Neural progenitor cell (in vitro differentiated cells): ENCODE measurements around the gene NME4. TPM values are rescaled to one million over a fixed set of nuclear protein-coding genes. Genes with fewer than 3 reads are reported as not detected.

Source experiments
- DNase-seq: peaks from one replicate; pipeline ENCODE4 v3.0.0-alpha.2; 2016; ENCODE audit warnings: low spot score
- H2AFZ ChIP-seq: fragments of 200-600 bp; sonication (generic); replicated peaks from 2 replicates; pipeline ENCODE4 v1.6.1; 2016; ENCODE audit warnings: antibody characterized with exemption
- H3F3A ChIP-seq: fragments of 200-600 bp; sonication (generic); 2 replicates; pipeline ENCODE4 v1.6.1; 2016; ENCODE audit warnings: antibody characterized with exemption, low read depth
- H3K27ac ChIP-seq: fragments of 200-600 bp; sonication (generic); 2 replicates; pipeline ENCODE4 v1.5.1; 2016; ENCODE audit warnings: mild to moderate bottlenecking
- H3K27me3 ChIP-seq: fragments of 200-600 bp; sonication (generic); 2 replicates; pipeline ENCODE4 v1.6.1; 2016; ENCODE audit warnings: mild to moderate bottlenecking, moderate library complexity
- H3K36me3 ChIP-seq: fragments of 200-600 bp; sonication (generic); 2 replicates; pipeline ENCODE4 v1.5.1; 2016
- H3K4me1 ChIP-seq: fragments of 200-600 bp; sonication (generic); 2 replicates; pipeline ENCODE4 v1.6.1; 2016; ENCODE audit warnings: mixed run types
- H3K4me2 ChIP-seq: fragments of 200-600 bp; sonication (generic); 2 replicates; pipeline ENCODE4 v1.6.1; 2016
- H3K4me3 ChIP-seq: fragments of 200-600 bp; sonication (generic); 2 replicates; pipeline ENCODE4 v1.5.1; 2016
- H3K79me2 ChIP-seq: fragments of 200-600 bp; sonication (generic); 2 replicates; pipeline ENCODE4 v1.6.1; 2016; ENCODE audit warnings: low read depth
- H3K9ac ChIP-seq: fragments of 200-600 bp; sonication (generic); 2 replicates; pipeline ENCODE4 v1.6.1; 2016
- H3K9me3 ChIP-seq: fragments of 200-600 bp; sonication (generic); 2 replicates; pipeline ENCODE4 v1.5.1; 2016; ENCODE audit warnings: low read depth
- H4K20me1 ChIP-seq: fragments of 200-600 bp; sonication (generic); 2 replicates; pipeline ENCODE4 v1.6.1; 2016; ENCODE audit warnings: low read depth
- H3K27ac Mint-ChIP-seq: 3 replicates; pipeline ENCODE4 v1.8.0; 2021; ENCODE audit warnings: mixed read lengths
- H3K27me3 Mint-ChIP-seq: 2 replicates; pipeline ENCODE4 v1.8.0; 2022; ENCODE audit warnings: low read depth, mild to moderate bottlenecking, inconsistent platforms, moderate library complexity, mixed read lengths; ENCODE audit not compliant: insufficient read depth
- H3K36me3 Mint-ChIP-seq: 3 replicates; pipeline ENCODE4 v1.8.0; 2021; ENCODE audit warnings: mixed read lengths
- H3K4me1 Mint-ChIP-seq: 3 replicates; pipeline ENCODE4 v1.8.0; 2021; ENCODE audit warnings: mixed read lengths
- H3K4me3 Mint-ChIP-seq: 3 replicates; pipeline ENCODE4 v1.8.0; 2021; ENCODE audit warnings: mild to moderate bottlenecking, moderate library complexity, mixed read lengths
- H3K9me3 Mint-ChIP-seq: 3 replicates; pipeline ENCODE4 v1.8.0; 2020; ENCODE audit warnings: mixed read lengths
- CTCF ChIP-seq: fragments of 200-600 bp; sonication (generic); IDR thresholded peaks from 2 replicates; pipeline ENCODE4 v1.5.1; 2017; ENCODE audit warnings: antibody characterized with exemption, mild to moderate bottlenecking
- EZH2 ChIP-seq: fragments of 200-600 bp; sonication (generic); IDR thresholded peaks from 2 replicates; pipeline ENCODE4 v1.6.1; 2017; ENCODE audit warnings: antibody characterized with exemption, mild to moderate bottlenecking, moderate library complexity
- EZH2phosphoT487 ChIP-seq: fragments of 200-600 bp; sonication (generic); IDR thresholded peaks from 2 replicates; pipeline ENCODE4 v1.6.1; 2017; ENCODE audit warnings: antibody characterized with exemption
- total RNA-seq: library from RNA; depleted of rRNA; stranded (reverse); fragments of >200 nt; gene quantifications from 2 replicates; pipeline ENCODE4 v1.2.3, GENCODE V29; 2015; ENCODE audit warnings: low replicate concordance

Gene NME4
- total RNA-seq, 1 donor from 2014 or later = 93.3 TPM

DNA sequence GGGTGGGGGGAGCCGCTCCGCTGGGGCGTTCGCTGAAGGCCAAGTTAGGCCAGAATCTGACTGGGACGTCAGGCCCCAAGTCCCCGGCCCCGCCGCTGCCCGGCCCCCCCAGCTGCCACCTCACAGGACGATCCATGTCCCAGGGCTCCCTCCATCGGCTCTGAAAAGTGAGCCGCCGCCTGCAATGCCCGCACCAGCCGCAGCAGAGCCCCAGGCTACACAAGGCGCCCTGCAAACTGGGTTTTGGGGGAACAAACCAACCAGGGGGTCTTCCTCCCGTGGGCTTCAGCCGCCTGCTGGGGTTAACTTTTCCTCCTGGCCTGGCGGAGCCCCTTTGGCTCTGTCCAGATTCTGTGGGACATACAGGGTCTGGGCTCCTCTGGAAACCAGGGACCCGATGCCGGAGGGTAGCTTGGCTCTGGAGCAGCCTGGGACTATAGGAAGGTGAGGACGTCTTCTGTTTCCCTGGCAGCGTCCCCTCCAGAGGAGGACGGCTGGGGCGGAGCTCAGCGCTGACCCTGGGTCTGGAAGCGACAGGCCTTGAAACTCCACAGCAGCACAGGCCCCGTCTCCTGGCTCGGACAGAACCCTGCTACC, 835 bp downstream of the NME4 start:
- H3K36me3 ChIP-seq = no peaks in the 10 kb centered on the region
- peak overlapping the region; percentile 81 for H3K4me3 Mint-ChIP-seq
- peaks cover 5% of the 10 kb centered on the region for H3K79me2 ChIP-seq
- peaks cover 2% of the 10 kb centered on the region for H3K27me3 ChIP-seq
- H2AFZ ChIP-seq = no peak overlapping the region
- H3F3A ChIP-seq = peaks cover 64% of the 10 kb centered on the region
- H3K27me3 Mint-ChIP-seq = peaks cover 7% of the 10 kb centered on the region
- H3K9ac ChIP-seq = no peak overlapping the region
- DNase-seq = peak; percentile 91
- H3K4me3 ChIP-seq = peak overlapping the region; percentile 2
- no peak overlapping the region for H3K27ac ChIP-seq
- H3K9me3 Mint-ChIP-seq = no peaks in the 10 kb centered on the region
- H3K27ac Mint-ChIP-seq = no peak overlapping the region
- peaks cover 2% of the 10 kb centered on the region for H3K36me3 Mint-ChIP-seq
- no peak for TF ChIP-seq EZH2
- peak; percentile 43 for TF ChIP-seq CTCF
- H4K20me1 ChIP-seq = peaks cover 26% of the 10 kb centered on the region
- peaks cover 23% of the 10 kb centered on the region for H3K4me1 Mint-ChIP-seq
- H3K9me3 ChIP-seq = no peaks in the 10 kb centered on the region
- H3K4me2 ChIP-seq = peak overlapping the region; percentile 24
- peaks cover 7% of the 10 kb centered on the region for H3K4me1 ChIP-seq

- no peaks in the 10 kb centered on the region for H3K36me3 ChIP-seq
- no peak overlapping the region for H3K27ac ChIP-seq
- Mint-ChIP-seq H3K27ac (no peak overlapping the region), H3K4me1 (peaks cover 23% of the 10 kb centered on the region), H3K27me3 (peaks cover 5% of the 10 kb centered on the region), H3K4me3 (peak overlapping the region; percentile 81), H3K9me3 (no peaks in the 10 kb centered on the region), H3K36me3 (peaks cover 2% of the 10 kb centered on the region)
- H3K9me3 ChIP-seq = no peaks in the 10 kb centered on the region
- H3K4me2 ChIP-seq = no peak overlapping the region
- DNase-seq = peak; percentile 49
- peaks cover 26% of the 10 kb centered on the region for H4K20me1 ChIP-seq
- TF ChIP-seq CTCF = no peak
- no peak for TF ChIP-seq EZH2phosphoT487
- TF ChIP-seq EZH2 = no peak
- H3K4me1 ChIP-seq = peaks cover 7% of the 10 kb centered on the region
- H2AFZ ChIP-seq = no peak overlapping the region
- peaks cover 2% of the 10 kb centered on the region for H3K27me3 ChIP-seq
- peaks cover 70% of the 10 kb centered on the region for H3F3A ChIP-seq
- H3K9ac ChIP-seq = no peak overlapping the region
- H3K4me3 ChIP-seq = no peak overlapping the region
- H3K79me2 ChIP-seq = peaks cover 6% of the 10 kb centered on the region
These were observed 1.8 kb downstream of the NME4 start for GRCh38 chr16:398561-399339.

GRCh38 chr16:399340-400019, 2.5 kb downstream of the NME4 start:
- no peak overlapping the region for H3K27ac ChIP-seq
- peaks cover 7% of the 10 kb centered on the region for H3K4me1 ChIP-seq
- no peaks in the 10 kb centered on the region for H3K9me3 Mint-ChIP-seq
- peaks cover 2% of the 10 kb centered on the region for H3K36me3 Mint-ChIP-seq
- H3K9ac ChIP-seq = no peak overlapping the region
- no peak overlapping the region for H2AFZ ChIP-seq
- H3K9me3 ChIP-seq = no peaks in the 10 kb centered on the region
- H3K36me3 ChIP-seq = no peaks in the 10 kb centered on the region
- H3K27me3 Mint-ChIP-seq = peaks cover 5% of the 10 kb centered on the region
- H4K20me1 ChIP-seq = peaks cover 26% of the 10 kb centered on the region
- no peak overlapping the region for H3K27ac Mint-ChIP-seq
- H3K4me3 Mint-ChIP-seq = peak overlapping the region; percentile 81
- no peak overlapping the region for H3K4me2 ChIP-seq
- DNase-seq = no peak
- peaks cover 70% of the 10 kb centered on the region for H3F3A ChIP-seq
- peaks cover 23% of the 10 kb centered on the region for H3K4me1 Mint-ChIP-seq
- peaks cover 2% of the 10 kb centered on the region for H3K27me3 ChIP-seq
- peaks cover 6% of the 10 kb centered on the region for H3K79me2 ChIP-seq
- TF ChIP-seq EZH2 (no peak), EZH2phosphoT487 (no peak), CTCF (no peak)
- no peak overlapping the region for H3K4me3 ChIP-seq
